COR-L47 (cell line): ENCODE measurements around the gene DLG2.

Source experiments
- DNase-seq: peaks from one replicate; lab custom pipeline; 2025; lab: John Stamatoyannopoulos, UW

DLG2 gene

DNA sequence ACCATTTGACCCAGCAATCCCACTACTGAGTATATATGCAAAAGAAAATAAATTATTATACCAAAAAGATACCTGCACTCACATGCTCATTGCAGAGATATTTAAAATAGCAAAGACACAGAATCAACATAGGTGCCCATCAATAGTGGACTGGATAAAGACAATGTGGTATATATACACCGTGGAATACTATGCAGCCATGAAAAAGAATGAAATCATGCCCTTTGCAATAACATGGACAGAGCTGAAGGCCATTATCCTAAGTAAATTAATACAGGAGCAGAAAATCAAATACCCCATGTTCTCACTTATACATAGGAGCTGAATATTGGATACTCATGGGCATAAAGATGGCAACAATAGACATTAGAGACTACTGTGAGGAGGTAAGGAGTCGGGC, 68.7 kb downstream of the DLG2 start:
- DNase-seq, result no peak

DNA sequence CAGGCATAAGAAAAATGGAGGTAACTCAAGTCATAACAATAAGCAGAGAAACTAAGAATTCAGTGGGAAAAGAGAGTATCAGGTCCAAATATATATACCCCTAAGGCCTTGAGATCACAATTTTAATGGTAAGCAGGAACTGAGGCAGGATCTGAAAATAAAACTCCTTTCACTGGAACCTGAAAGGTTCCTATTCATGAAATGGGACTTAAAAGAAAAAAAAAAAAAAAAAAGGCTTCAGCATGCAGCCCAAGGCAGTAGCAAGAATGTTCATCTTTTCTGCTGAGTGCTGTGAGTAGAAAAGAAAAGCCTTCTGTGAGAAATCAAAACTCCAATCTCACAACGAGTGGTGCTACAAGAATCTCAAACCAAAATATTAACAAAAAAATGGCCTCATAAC, 75.3 kb downstream of the DLG2 start:
- DNase-seq, result no peak

GRCh38 chr11:85541683-85542082, 85.5 kb downstream of the DLG2 start:
- DNase-seq, result no peak

- no peak for DNase-seq
Observed at GRCh38 chr11:85540635-85541205, 86.4 kb downstream of the DLG2 start.

- no peak for DNase-seq
Observed at GRCh38 chr11:85540181-85540580, 87.0 kb downstream of the DLG2 start.

GRCh38 chr11:85539740-85540139, 87.4 kb downstream of the DLG2 start:
- DNase-seq, result no peak

DNA sequence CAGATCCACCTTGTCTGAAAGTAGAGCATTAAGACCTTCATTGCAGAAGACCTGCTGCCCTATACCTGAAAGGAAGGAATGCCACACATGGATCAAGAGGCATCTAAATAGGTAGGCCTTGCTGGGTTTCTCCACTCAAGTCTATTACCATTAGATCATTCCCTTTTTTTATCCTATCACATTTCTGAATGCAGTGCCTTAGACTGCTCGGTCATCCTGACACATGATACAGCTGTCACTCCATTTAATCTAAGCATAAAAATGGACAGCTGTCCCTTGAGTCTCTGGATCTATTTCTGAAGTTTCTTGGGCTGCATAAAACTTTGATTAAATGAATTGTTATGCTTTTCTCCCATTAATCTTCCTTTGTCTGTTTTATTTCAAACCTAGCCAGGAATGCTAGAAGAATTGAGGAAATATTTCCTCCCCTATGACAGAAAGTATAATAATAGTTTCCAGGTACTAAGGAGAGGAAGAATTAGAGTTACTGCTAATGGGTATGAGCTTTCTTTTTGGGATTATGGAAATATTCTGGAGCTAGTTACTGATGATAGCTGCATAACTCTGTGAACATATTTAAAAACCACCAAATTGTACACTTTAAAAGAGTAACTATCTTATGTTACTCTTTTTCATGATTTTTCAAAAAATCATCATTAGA, 88.0 kb downstream of the DLG2 start:
- DNase-seq, result no peak

- DNase-seq, result no peak
Observed at GRCh38 chr11:85536438-85536837, 90.7 kb downstream of the DLG2 start.

GRCh38 chr11:85534806-85535205, 92.3 kb downstream of the DLG2 start:
- DNase-seq, result no peak

GRCh38 chr11:85531191-85531897, 95.8 kb downstream of the DLG2 start:
- no peak for DNase-seq

DNA sequence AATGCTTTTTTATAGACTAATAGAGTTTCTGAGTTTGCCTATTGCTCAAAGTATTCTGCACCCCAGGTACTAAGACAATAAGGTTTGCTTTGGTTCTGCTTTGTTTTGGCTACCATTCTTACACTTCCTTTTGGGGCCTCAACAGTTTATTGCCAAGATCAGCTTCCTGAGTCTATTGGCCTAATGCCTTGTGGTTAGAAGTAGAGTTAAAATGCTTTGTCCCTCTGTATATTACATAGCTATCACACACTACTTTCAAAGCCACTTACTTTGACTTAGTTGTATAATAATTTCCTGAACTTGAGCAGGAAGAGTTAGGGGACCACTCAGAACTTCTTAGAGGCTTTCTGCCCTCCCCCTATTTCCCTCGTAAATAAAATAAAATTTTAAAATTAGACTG, 96.5 kb downstream of the DLG2 start:
- no peak for DNase-seq

DNA sequence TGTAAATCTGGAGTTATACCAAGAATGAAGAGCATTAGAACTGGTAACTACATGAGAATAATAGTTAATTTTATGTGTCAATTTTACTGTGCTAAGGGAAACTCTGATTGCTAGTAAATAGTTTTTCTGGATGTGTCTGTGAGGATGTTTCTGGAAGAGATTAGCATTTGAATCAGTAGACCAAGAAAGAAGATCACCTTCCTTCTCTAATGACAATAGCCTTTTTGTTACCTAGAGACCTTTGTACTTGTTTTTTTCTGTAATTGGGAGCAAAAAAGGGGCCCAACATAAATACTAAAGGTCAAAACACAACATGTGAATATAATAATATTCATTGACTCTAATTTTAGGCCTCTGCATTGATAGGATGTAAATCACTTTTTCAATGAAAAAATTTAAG, 100.6 kb downstream of the DLG2 start:
- DNase-seq, result no peak

- no peak for DNase-seq
Observed at GRCh38 chr11:85525686-85526085, 101.5 kb downstream of the DLG2 start.

DNA sequence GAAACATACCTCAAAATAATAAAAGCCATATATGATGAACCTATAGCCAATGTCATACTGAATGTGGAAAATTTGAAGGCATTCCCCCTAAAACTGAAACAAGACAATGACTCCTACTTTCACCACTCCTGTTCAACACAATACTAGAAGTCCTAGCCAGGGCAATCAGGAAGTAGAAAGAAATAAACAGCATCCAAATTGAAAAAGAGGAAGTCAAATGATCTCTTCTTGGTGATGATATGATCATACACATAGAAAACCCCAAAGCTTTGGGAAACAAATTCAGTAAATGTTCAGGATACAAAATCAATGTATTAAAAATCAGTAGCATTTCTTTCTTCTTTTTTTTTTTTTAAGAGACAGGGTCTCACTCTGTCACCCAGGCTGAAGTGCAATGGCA, 109.9 kb downstream of the DLG2 start:
- DNase-seq, result no peak

GRCh38 chr11:85495918-85496317, 131.2 kb downstream of the DLG2 start:
- no peak for DNase-seq

GRCh38 chr11:85494396-85494795, 132.7 kb downstream of the DLG2 start:
- DNase-seq, result no peak

DNA sequence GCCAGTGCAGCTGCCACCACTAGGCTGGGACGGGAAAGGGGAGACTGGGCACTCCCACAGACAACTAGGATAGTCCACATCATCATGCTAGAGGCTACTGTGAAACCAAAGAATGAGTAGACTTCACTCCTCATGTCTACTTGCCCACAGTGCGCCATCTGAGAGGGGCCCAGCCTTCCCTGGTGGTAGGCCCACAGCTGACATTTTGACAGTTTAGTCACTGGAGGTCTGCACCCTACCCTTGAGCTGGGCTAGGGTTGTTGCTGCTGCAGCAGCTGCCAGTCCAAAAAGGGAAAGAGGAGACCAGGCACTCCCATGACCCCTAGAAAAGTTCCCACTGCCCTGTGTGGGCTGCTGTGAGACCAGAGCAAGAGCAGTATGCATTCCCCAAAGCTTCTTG, 141.2 kb downstream of the DLG2 start:
- no peak for DNase-seq

GRCh38 chr11:85483861-85484260, 143.3 kb downstream of the DLG2 start:
- DNase-seq, result no peak

DNA sequence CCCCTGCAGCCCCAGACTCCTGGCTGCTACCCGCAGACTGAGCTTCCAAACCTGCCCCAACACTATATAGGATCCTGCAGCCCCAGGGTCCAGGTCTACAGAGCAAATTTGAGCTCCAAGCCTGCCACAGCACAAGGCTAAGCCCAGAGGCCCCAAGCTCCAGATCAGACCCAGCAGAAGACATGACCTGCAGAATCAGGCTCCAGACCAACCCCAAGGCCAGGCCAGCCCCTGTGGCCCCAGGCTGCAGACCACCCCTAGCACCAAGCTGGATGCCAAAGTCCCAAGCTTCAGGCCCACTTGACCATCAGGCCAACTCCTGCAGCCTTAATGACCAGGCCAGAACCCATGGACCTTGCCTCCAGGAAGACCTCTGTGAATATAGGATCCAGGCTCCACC, 145.3 kb downstream of the DLG2 start:
- no peak for DNase-seq

GRCh38 chr11:85475660-85476517, 151.3 kb downstream of the DLG2 start:
- no peak for DNase-seq

- no peak for DNase-seq
Observed at GRCh38 chr11:85472953-85473352, 154.2 kb downstream of the DLG2 start.

DNA sequence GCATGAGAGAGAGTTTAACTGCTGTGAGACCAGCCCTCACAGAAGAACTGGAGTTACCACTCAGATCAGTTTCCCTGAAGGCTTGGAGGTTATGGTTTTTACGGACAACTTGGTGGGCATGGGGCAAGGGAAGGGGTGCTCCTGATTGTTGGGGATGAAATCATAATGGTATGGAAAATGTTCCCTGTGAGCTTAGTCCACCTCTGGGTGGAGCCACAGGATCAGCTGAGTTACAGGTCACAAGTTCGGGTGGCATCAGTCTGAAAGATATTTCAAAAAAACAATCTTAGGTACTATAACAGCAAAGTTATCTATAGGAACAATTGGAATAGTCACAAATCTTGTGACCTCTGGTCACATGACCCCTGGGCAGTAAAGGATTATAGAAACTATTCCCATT, 162.9 kb downstream of the DLG2 start:
- no peak for DNase-seq

DNA sequence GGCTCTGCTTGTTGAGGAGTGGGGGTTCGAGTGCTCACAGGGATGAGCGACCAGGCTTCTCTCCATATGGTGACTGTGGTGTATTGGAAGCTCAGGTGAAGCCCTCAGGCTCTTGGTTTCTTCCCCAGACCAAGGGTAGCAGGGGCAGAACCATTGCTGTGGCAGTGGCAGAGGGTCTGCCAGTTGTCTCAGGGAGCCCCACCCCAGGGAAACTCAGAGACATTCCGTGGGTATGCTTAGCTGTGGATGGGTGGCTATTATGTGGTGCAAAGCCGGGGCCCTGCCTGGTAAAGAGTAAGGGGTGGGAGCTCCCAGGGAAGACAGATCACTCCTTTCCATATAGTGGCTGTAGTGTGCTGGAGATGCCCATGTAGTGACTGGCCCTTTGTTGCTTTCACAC, 167.8 kb downstream of the DLG2 start:
- no peak for DNase-seq
